A549 (cell line): Measurements from ENCODE around the gene UBXN2A. TPM values are rescaled to one million over a fixed set of nuclear protein-coding genes. Genes with fewer than 3 reads are reported as not detected.
A peak's percentile ranks its signal among the peaks of the same experiment; 100 is the strongest.

ENCODE experiments used
- ATAC-seq, 2 experiments: fragments of 200-7000 bp in 1 of 2; fragments of >200 bp in 1 of 2; cut with Nextera tagmentation in 1 of 2; cut with Tn5 transposase in 1 of 2; 3 replicates each; pipeline versions ENCODE4 v1.8.0 to v1.9.1; 2018 to 2020; ENCODE audit warnings: mild to moderate bottlenecking in 1 of 2, moderate library complexity in 1 of 2
- CTCF ChIA-PET: fragments of 300-600 bp; sonication (Branson Sonifier 250); formaldehyde crosslinking; extraction: SDS; loops from one replicate; lab custom pipeline; 2021; ENCODE audit warnings: antibody characterized with exemption, inconsistent platforms; lab: Yijun Ruan, JAX
- POLR2A ChIA-PET: fragments of 350-600 bp; formaldehyde crosslinking; extraction: SDS; loops from one replicate; lab custom pipeline; 2021; ENCODE audit warnings: antibody characterized with exemption, inconsistent platforms; lab: Yijun Ruan, JAX
- DNase-seq, 2 experiments: peaks; one replicate each; pipeline versions ENCODE4 v3.0.0 to v3.0.0-alpha.2; 2011 to 2016; ENCODE audit warnings: low read depth in 1 of 2, low spot score in 1 of 2
- FAIRE-seq: peaks from 2 replicates; lab custom pipeline; 2011; peaks lifted over from hg19 to GRCh38; lab: Jason Lieb, UNC
- H3K27ac ChIP-seq, 2 experiments: fragments of >200 bp; sonication (Bioruptor Twin); formaldehyde crosslinking; 3 replicates each; pipeline ENCODE4 v1.5.1; 2016 to 2017
- H3K4me1 ChIP-seq: fragments of >200 bp; sonication (Bioruptor Twin); formaldehyde crosslinking; 3 replicates; pipeline ENCODE4 v1.6.1; 2016
- H3K4me2 ChIP-seq: fragments of >200 bp; sonication (Bioruptor Twin); formaldehyde crosslinking; 3 replicates; pipeline ENCODE4 v1.6.1; 2016
- H3K4me3 ChIP-seq: fragments of >200 bp; sonication (Bioruptor Twin); formaldehyde crosslinking; 3 replicates; pipeline ENCODE4 v1.5.1; 2016
- H3K9me3 ChIP-seq: fragments of >200 bp; sonication (Bioruptor Twin); formaldehyde crosslinking; 3 replicates; pipeline ENCODE4 v1.6.1; 2016
- CBX2 ChIP-seq: fragments of 200-600 bp; sonication (generic); IDR thresholded peaks from 2 replicates; pipeline ENCODE4 v1.6.1; 2016; ENCODE audit warnings: low read depth, mild to moderate bottlenecking, borderline replicate concordance
- CEBPB ChIP-seq, 2 experiments: fragments of >200 bp in 1 of 2; sonication (Bioruptor Twin) in 1 of 2; formaldehyde crosslinking in 1 of 2; IDR thresholded peaks; 2 replicates each; pipeline ENCODE4 v1.6.1; 2012 to 2016
- CTCF ChIP-seq: fragments of >200 bp; sonication (Bioruptor Twin); formaldehyde crosslinking; IDR thresholded peaks from 3 replicates; pipeline ENCODE4 v1.5.1; 2016
- E2F6 ChIP-seq: IDR thresholded peaks from 2 replicates; pipeline ENCODE4 v1.6.1; 2012; ENCODE audit warnings: low read depth, borderline replicate concordance
- EHMT2 ChIP-seq: fragments of 200-600 bp; sonication (generic); IDR thresholded peaks from 2 replicates; pipeline ENCODE4 v1.6.1; 2016; ENCODE audit warnings: antibody characterized with exemption, low read depth, mild to moderate bottlenecking, moderate library complexity
- FOSB ChIP-seq: fragments of 250-450 bp; sonication (Bioruptor Pico); IDR thresholded peaks from 2 replicates; pipeline ENCODE4 v1.5.0; 2020; ENCODE audit warnings: mild to moderate bottlenecking, moderate library complexity
- FOSL2 ChIP-seq, 2 experiments: fragments of 450-650 bp in 1 of 2; fragments of >200 bp in 1 of 2; sonication (Bioruptor Twin) in 1 of 2; formaldehyde crosslinking; IDR thresholded peaks; 2 replicates each; pipeline versions ENCODE4 v1.5.0 to v1.6.1; 2016 to 2020; ENCODE audit warnings: mild to moderate bottlenecking in 1 of 2, moderate library complexity in 1 of 2
- FOXS1 ChIP-seq: fragments of 250-450 bp; sonication (Bioruptor Pico); IDR thresholded peaks from 2 replicates; pipeline ENCODE4 v1.5.0; 2020; ENCODE audit warnings: mild to moderate bottlenecking, moderate library complexity
- GATA3 ChIP-seq: IDR thresholded peaks from 2 replicates; pipeline ENCODE4 v1.6.1; 2012; ENCODE audit warnings: borderline replicate concordance
- MAFK ChIP-seq: fragments of 450-650 bp; IDR thresholded peaks from 2 replicates; pipeline ENCODE4 v1.6.1; 2014; ENCODE audit not compliant: partially characterized antibody
- MAX ChIP-seq: IDR thresholded peaks from 2 replicates; pipeline ENCODE4 v1.6.1; 2012
- MAZ ChIP-seq: fragments of 150-350 bp; IDR thresholded peaks from 2 replicates; pipeline ENCODE4 v1.6.1; 2014; ENCODE audit warnings: antibody characterized with exemption, low read depth, low read length, borderline replicate concordance
- MYC ChIP-seq: IDR thresholded peaks from 2 replicates; pipeline ENCODE4 v1.6.1; 2012; ENCODE audit warnings: mild to moderate bottlenecking, inconsistent platforms, low read length, improper control_type of control experiment, borderline replicate concordance
- PBX3 ChIP-seq: IDR thresholded peaks from 2 replicates; pipeline ENCODE4 v1.6.1; 2012
- PHF8 ChIP-seq: fragments of 200-600 bp; sonication (generic); IDR thresholded peaks from 2 replicates; pipeline ENCODE4 v1.6.1; 2016; ENCODE audit warnings: low read depth, mild to moderate bottlenecking, antibody characterized with exemption, moderate library complexity, borderline replicate concordance
- POLR2A ChIP-seq: IDR thresholded peaks from 2 replicates; pipeline ENCODE4 v1.6.1; 2012; ENCODE audit warnings: mild to moderate bottlenecking, low read length
- RAD21 ChIP-seq, 2 experiments: fragments of >200 bp in 1 of 2; sonication (Bioruptor Twin) in 1 of 2; formaldehyde crosslinking in 1 of 2; IDR thresholded peaks in 1 of 2; conservative IDR thresholded peaks in 1 of 2; 2 replicates in 1 of 2; 3 replicates in 1 of 2; pipeline ENCODE4 v1.6.1; 2012 to 2018; ENCODE audit warnings: inconsistent platforms in 1 of 2
- RFX5 ChIP-seq: fragments of 450-650 bp; IDR thresholded peaks from 2 replicates; pipeline ENCODE4 v1.7.1; 2014; ENCODE audit warnings: antibody characterized with exemption, mild to moderate bottlenecking, moderate library complexity
- RNF2 ChIP-seq: fragments of 200-600 bp; sonication (generic); IDR thresholded peaks from 2 replicates; pipeline ENCODE4 v1.6.1; 2016; ENCODE audit warnings: low read depth, mild to moderate bottlenecking, antibody characterized with exemption, moderate library complexity, borderline replicate concordance
- SMC3 ChIP-seq: fragments of >200 bp; sonication (Bioruptor Twin); formaldehyde crosslinking; IDR thresholded peaks from 3 replicates; pipeline ENCODE4 v1.6.1; 2018; ENCODE audit warnings: inconsistent platforms
- TFCP2L1 ChIP-seq: fragments of 250-450 bp; sonication (Bioruptor Pico); IDR thresholded peaks from 2 replicates; pipeline ENCODE4 v1.5.0; 2021; ENCODE audit warnings: mild to moderate bottlenecking
- TP53 ChIP-seq: fragments of 250-450 bp; sonication (Bioruptor Pico); IDR thresholded peaks from 2 replicates; pipeline ENCODE4 v1.5.0; 2021; ENCODE audit warnings: mild to moderate bottlenecking, moderate library complexity
- WGBS: methylation state at CpG from one replicate; pipeline ENCODE4 v1.1.6; 2017; ENCODE audit errors: missing lambda C conversion rate; 5-methylcytosine and 5-hydroxymethylcytosine counted together
- polyA plus RNA-seq, 4 experiments: library from polyadenylated mRNA; depleted of rRNA in 3 of 4; stranded (reverse); fragments of >200 nt; fragmentation: RNase III in 1 of 4; extraction: RNeasy Plus Mini Kit Qiagen cat#74134 plus additional on column Dnase treatment in 1 of 4; gene quantifications; 2 replicates in 3 of 4; 3 replicates in 1 of 4; pipeline ENCODE4 v1.2.3, GENCODE V29; 2011 to 2017

UBXN2A gene
- polyA plus RNA-seq, 2 of the 4 experiments (the other 2 are of a cell fraction), result 13.7 to 25.4 TPM

GRCh38 chr2:24022975-24023575 lies 82.8 kb downstream of the UBXN2A start:
- Histone ChIP-seq H3K4me3 (no peak overlapping the region), H3K4me1 (peaks cover 31% of the 10 kb centered on the region), H3K9me3 (no peaks in the 10 kb centered on the region), H3K4me2 (no peak overlapping the region), H3K27ac (peak overlapping the region in 1 of 2 experiments; percentile 62; a peak in 2 of 6 replicates)
- TF ChIP-seq TP53 (CRISPR knock-in tag), result no peak
- DNase-seq, result no peak
- FAIRE-seq, result no peak
- POLR2A ChIA-PET, result no interaction called here
- no peak for ATAC-seq
- 79% methylated on average over 13 of the region's 16 CpGs for WGBS
- CTCF ChIA-PET, result interaction anchor here (0.8 to 6.3 kb wide), 14 partner anchors 9 to 198 kb away, joined by 3 to 43 read pairs (median 4); partner anchors contain the start of genes ATAD2B, TP53I3 and WDCP

- CTCF ChIA-PET, result interaction anchor here (0.6 to 6.3 kb wide), 15 partner anchors 9 to 358 kb away, joined by 3 to 43 read pairs (median 4); partner anchors contain the start of genes ATAD2B and WDCP
- peak; percentile 86 to 93 for ATAC-seq
Measured at GRCh38 chr2:24024018-24024417, 83.8 kb downstream of the UBXN2A start.

GRCh38 chr2:24024996-24025663 lies 84.9 kb downstream of the UBXN2A start:
- no peak for DNase-seq
- H3K4me3 ChIP-seq, result no peak overlapping the region
- ChIA-PET CTCF (interaction anchor here (0.5 to 6.3 kb wide), 12 partner anchors 8 to 221 kb away, joined by 3 to 43 read pairs (median 4); partner anchors contain the start of genes ATAD2B and TP53I3), POLR2A (interaction anchor here (1.0 kb wide), 1 partner anchor 9 kb away, joined by 4 read pairs; no protein-coding TSS in a partner anchor)
- FAIRE-seq, result no peak
- H3K4me2 ChIP-seq, result no peak overlapping the region
- H3K27ac ChIP-seq, result no peak overlapping the region
- peaks cover 26% of the 10 kb centered on the region for H3K4me1 ChIP-seq
- no peaks in the 10 kb centered on the region for H3K9me3 ChIP-seq
- no peak for ATAC-seq
- TF ChIP-seq GATA3 (no peak), PHF8 (no peak), RFX5 (no peak), FOSB (CRISPR knock-in tag) (no peak), MAFK (no peak), MYC (no peak), TFCP2L1 (CRISPR knock-in tag) (no peak), MAZ (no peak), CEBPB (IDR thresholded peaks at IDR 0.05) (no peak), RNF2 (no peak), POLR2A (no peak), EHMT2 (no peak), FOXS1 (CRISPR knock-in tag) (no peak), E2F6 (no peak)
- WGBS, result 92% methylated on average over 17 of the region's 17 CpGs

More at GRCh38 chr2:24024018-24024417, 83.8 kb downstream of the UBXN2A start:
- Histone ChIP-seq H3K4me1 (peaks cover 26% of the 10 kb centered on the region), H3K9me3 (no peaks in the 10 kb centered on the region), H3K27ac (peak overlapping the region; percentile 39 to 62; a peak in 4 of 6 replicates), H3K4me3 (no peak overlapping the region), H3K4me2 (peak overlapping the region; percentile 23; the same call in 1 of the 3 replicates)
- no peak for TF ChIP-seq PBX3
- peak; percentile 58 for TF ChIP-seq CTCF
- TF ChIP-seq SMC3, result peak; percentile 83
- TF ChIP-seq FOSL2 (IDR thresholded peaks at IDR 0.05), result no peak
- peak; percentile 36; the same call in 1 of the 2 replicates for TF ChIP-seq FOSL2 (CRISPR knock-in tag; IDR thresholded peaks at IDR 0.05)
- peak; percentile 81 to 86 for TF ChIP-seq RAD21 (conservative IDR thresholded peaks at IDR 0.05 in 1 of 2, IDR thresholded peaks at IDR 0.05 in 1 of 2)
- 0 out of 2 replicates have a peak, but pooled peaks have one; percentile 18 for TF ChIP-seq MAX
- TF ChIP-seq CBX2, result no peak
- DNase-seq, result peak; percentile 62 to 69
- WGBS, result 25% methylated on average over 11 of the region's 12 CpGs
- FAIRE-seq, result no peak
- POLR2A ChIA-PET, result no interaction called here
